CD4-positive, alpha-beta T cell (primary cell): ENCODE measurements around the gene FBXL19. TPM values are rescaled to one million over a fixed set of nuclear protein-coding genes. Genes with fewer than 3 reads are reported as not detected.

ENCODE experiments used
- ATAC-seq: fragments of 200-7000 bp; cut with Tn5 transposase; one replicate; pipeline ENCODE4 v1.10.0; 2022; ENCODE audit warnings: mild to moderate bottlenecking; ENCODE audit not compliant: poor library complexity
- CTCF ChIA-PET: fragments of 350-600 bp; sonication (Branson Sonifier 250); formaldehyde crosslinking; loops from one replicate; lab custom pipeline; 2021; ENCODE audit warnings: antibody characterized with exemption, inconsistent platforms; lab: Charles Lee
- POLR2A ChIA-PET: fragments of 350-600 bp; sonication (Branson Sonifier 250); formaldehyde crosslinking; loops from one replicate; lab custom pipeline; 2021; ENCODE audit warnings: antibody characterized with exemption, inconsistent platforms; lab: Charles Lee
- DNase-seq, 14 experiments: peaks; one replicate each; pipeline ENCODE4 v3.0.0-alpha.2; 2013 to 2020; ENCODE audit warnings: mixed read lengths in 2 of 14
- H3K27ac ChIP-seq, 2 donors: one replicate each; pipeline versions ENCODE4 v1.5.1 to v1.7.0; 2013; ENCODE audit warnings: low read length in 2 of 2, low read depth in 1 of 2, mild to moderate bottlenecking in 1 of 2
- H3K27me3 ChIP-seq, 2 experiments: 1 replicate in 1 of 2; 2 replicates in 1 of 2; pipeline versions ENCODE4 v1.6.1 to v1.7.0; 2013; ENCODE audit warnings: low read length in 2 of 2, control low read depth in 1 of 2, mild to moderate bottlenecking in 1 of 2, moderate library complexity in 1 of 2; ENCODE audit not compliant: insufficient read depth in 2 of 2, control insufficient read depth in 1 of 2
- H3K36me3 ChIP-seq: one replicate; pipeline ENCODE4 v1.6.1; 2013; ENCODE audit warnings: low read length, control low read depth; ENCODE audit not compliant: insufficient read depth
- H3K4me1 ChIP-seq: one replicate; pipeline ENCODE4 v1.6.1; 2013; ENCODE audit warnings: low read length, control low read depth; ENCODE audit not compliant: insufficient read depth
- H3K4me3 ChIP-seq: one replicate; pipeline ENCODE4 v1.5.1; 2013; ENCODE audit warnings: mild to moderate bottlenecking, low read length, moderate library complexity
- H3K9me3 ChIP-seq, 2 experiments: 1 replicate in 1 of 2; 2 replicates in 1 of 2; pipeline versions ENCODE4 v1.6.1 to v1.7.0; 2013; ENCODE audit warnings: low read length in 2 of 2, mild to moderate bottlenecking in 2 of 2, control low read depth in 1 of 2, moderate library complexity in 1 of 2; ENCODE audit not compliant: control insufficient read depth in 1 of 2, insufficient read depth in 1 of 2
- H3K27ac Mint-ChIP-seq: one replicate; pipeline ENCODE4 v1.8.0; 2020; ENCODE audit warnings: mixed read lengths
- H3K27me3 Mint-ChIP-seq: one replicate; pipeline ENCODE4 v1.8.0; 2021; ENCODE audit warnings: mixed read lengths
- H3K36me3 Mint-ChIP-seq: one replicate; pipeline ENCODE4 v1.8.0; 2021; ENCODE audit warnings: low read depth, mixed read lengths
- H3K4me1 Mint-ChIP-seq: one replicate; pipeline ENCODE4 v1.8.0; 2021; ENCODE audit warnings: low read depth, mixed read lengths
- H3K4me3 Mint-ChIP-seq: one replicate; pipeline ENCODE4 v1.8.0; 2020; ENCODE audit warnings: mild to moderate bottlenecking, mixed read lengths
- H3K9me3 Mint-ChIP-seq: one replicate; pipeline ENCODE4 v1.8.0; 2020; ENCODE audit warnings: mixed read lengths
- CTCF ChIP-seq: fragments of 200-600 bp; IDR thresholded peaks from one replicate; pipeline ENCODE4 v1.8.0; 2022; ENCODE audit warnings: antibody characterized with exemption, mild to moderate bottlenecking
- intact Hi-C, 2 experiments: fragments of 100-400 bp; cut with DNase I in 1 of 2; cut with micrococcal nuclease in 1 of 2; formaldehyde crosslinking; loops; one replicate each; pipeline versions ENCODE4 v1.15.1 to v1.9.0; 2023 to 2025; cut with DNase I, micrococcal nuclease
- total RNA-seq, 174 experiments: library from RNA in 2 of 174; stranded (reverse) in 2 of 174; gene quantifications; one replicate each; pipeline ENCODE4 v1.2.3 and lab custom pipeline; 2021 to 2026

The FBXL19 gene
- total RNA-seq, 2 experiments from 2014 or later: 7.5 to 8.9 TPM

- Histone ChIP-seq H3K4me3 (no peak overlapping the region), H3K27ac (no peak overlapping the region), H3K27me3 (no peaks in the 10 kb centered on the region), H3K4me1 (no peaks in the 10 kb centered on the region), H3K9me3 (no peaks in the 10 kb centered on the region), H3K36me3 (peaks cover 79% of the 10 kb centered on the region)
- ATAC-seq: no peak
- Mint-ChIP-seq H3K36me3 (peaks cover 87% of the 10 kb centered on the region), H3K4me1 (no peaks in the 10 kb centered on the region), H3K27me3 (no peaks in the 10 kb centered on the region), H3K27ac (no peak overlapping the region), H3K9me3 (no peaks in the 10 kb centered on the region), H3K4me3 (no peak overlapping the region)
- ChIA-PET CTCF (no interaction called here), POLR2A (no interaction called here)
- no peak for DNase-seq
- intact Hi-C loops: no loop called here
- no peak for TF ChIP-seq CTCF
Measured at GRCh38 chr16:30967795-30968194, 44.4 kb downstream of the FBXL19 start.

GRCh38 chr16:30969246-30969842 is 46.0 kb downstream of the FBXL19 start:
- no peaks in the 10 kb centered on the region for H3K27me3 Mint-ChIP-seq
- intact Hi-C loops: no loop called here

DNA sequence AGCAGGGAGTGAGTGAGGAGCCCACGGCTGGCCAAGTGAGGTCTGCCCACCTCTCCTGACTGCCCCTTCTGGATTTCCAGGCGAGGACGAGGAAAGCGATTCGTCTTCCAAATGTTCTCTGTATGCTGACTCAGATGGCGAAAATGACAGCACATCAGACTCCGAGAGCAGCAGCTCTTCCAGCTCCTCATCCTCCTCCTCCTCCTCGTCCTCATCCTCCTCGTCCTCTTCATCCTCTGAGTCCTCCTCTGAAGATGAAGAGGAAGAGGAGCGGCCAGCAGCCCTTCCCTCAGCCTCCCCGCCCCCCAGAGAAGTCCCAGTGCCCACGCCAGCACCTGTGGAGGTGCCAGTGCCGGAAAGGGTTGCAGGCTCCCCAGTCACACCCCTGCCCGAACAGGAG is 47.9 kb downstream of the FBXL19 start:
- Histone ChIP-seq H3K9me3 (no peaks in the 10 kb centered on the region), H3K4me1 (no peaks in the 10 kb centered on the region), H3K4me3 (no peak overlapping the region), H3K27me3 (no peaks in the 10 kb centered on the region), H3K36me3 (peaks cover 79% of the 10 kb centered on the region), H3K27ac (no peak overlapping the region)
- Mint-ChIP-seq H3K27ac (no peak overlapping the region), H3K27me3 (no peaks in the 10 kb centered on the region), H3K4me3 (no peak overlapping the region), H3K9me3 (no peaks in the 10 kb centered on the region), H3K36me3 (peaks cover 83% of the 10 kb centered on the region), H3K4me1 (no peaks in the 10 kb centered on the region)
- CTCF ChIA-PET: no interaction called here
- ATAC-seq (no peak), DNase-seq (no peak)
- intact Hi-C loops: no loop called here
- POLR2A ChIA-PET: no interaction called here
- no peak for TF ChIP-seq CTCF

More at GRCh38 chr16:30969246-30969842, 46.0 kb downstream of the FBXL19 start:
- CTCF ChIA-PET: interaction anchor here (1.5 kb wide), 1 partner anchor 899 kb away, joined by 3 read pairs; no protein-coding TSS in a partner anchor
- DNase-seq (no peak), ATAC-seq (no peak)
- POLR2A ChIA-PET: no interaction called here
- no peaks in the 10 kb centered on the region for H3K4me1 ChIP-seq
- H3K27ac ChIP-seq: no peak overlapping the region
- no peaks in the 10 kb centered on the region for H3K9me3 ChIP-seq
- no peaks in the 10 kb centered on the region for H3K9me3 Mint-ChIP-seq
- H3K36me3 ChIP-seq: peaks cover 81% of the 10 kb centered on the region
- TF ChIP-seq CTCF: no peak
- no peak overlapping the region for H3K4me3 Mint-ChIP-seq
- no peaks in the 10 kb centered on the region for H3K27me3 ChIP-seq
- no peak overlapping the region for H3K4me3 ChIP-seq
- no peaks in the 10 kb centered on the region for H3K4me1 Mint-ChIP-seq
- H3K36me3 Mint-ChIP-seq: peaks cover 87% of the 10 kb centered on the region
- H3K27ac Mint-ChIP-seq: no peak overlapping the region
